HG02885 (cell line): ENCODE results near the gene MAP2K6.

Experiments used
- ATAC-seq: cut with Tn5 transposase; IDR thresholded peaks from one replicate; pipeline ENCODE4 v1.9.1; 2021; ENCODE audit warnings: mild to moderate bottlenecking; ENCODE audit not compliant: unreplicated experiment, poor library complexity

The MAP2K6 gene

DNA sequence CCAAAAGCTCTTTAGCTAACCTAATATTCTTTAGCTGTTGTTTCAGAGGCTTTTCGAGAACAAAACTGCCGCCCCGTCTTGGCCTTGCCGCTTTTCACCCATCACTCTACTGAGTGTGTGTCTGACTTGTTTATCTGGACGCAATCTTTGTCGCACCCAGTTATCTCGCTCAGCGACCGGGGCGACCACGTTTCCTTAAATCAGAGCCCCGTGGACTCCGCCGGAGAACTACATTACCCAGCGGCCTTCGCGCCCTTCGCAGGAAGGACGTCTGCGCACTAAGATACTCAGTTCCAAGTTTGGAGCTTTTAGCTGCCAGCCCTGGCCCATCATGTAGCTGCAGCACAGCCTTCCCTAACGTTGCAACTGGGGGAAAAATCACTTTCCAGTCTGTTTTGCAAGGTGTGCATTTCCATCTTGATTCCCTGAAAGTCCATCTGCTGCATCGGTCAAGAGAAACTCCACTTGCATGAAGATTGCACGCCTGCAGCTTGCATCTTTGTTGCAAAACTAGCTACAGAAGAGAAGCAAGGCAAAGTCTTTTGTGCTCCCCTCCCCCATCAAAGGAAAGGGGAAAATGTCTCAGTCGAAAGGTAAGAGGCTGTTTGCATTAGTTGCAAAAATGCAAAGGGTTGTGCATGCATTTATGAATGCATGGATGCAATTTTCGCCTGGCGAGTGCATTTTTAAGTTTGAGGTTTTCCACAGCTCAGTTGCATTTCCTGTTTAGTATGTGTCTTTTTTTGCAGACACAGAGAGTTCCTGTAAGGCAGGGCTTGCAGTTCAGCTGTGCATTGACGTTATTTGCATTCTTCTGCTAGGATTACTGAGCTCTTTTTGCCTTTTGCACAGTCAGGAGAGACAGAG lies at the start of gene MAP2K6:
MAP2K6 (plus strand) TSS at position 290 of the 867 bp plus-strand sequence; CDS start at position 578, 288 bp downstream.
- ATAC-seq = peak; percentile 95

DNA sequence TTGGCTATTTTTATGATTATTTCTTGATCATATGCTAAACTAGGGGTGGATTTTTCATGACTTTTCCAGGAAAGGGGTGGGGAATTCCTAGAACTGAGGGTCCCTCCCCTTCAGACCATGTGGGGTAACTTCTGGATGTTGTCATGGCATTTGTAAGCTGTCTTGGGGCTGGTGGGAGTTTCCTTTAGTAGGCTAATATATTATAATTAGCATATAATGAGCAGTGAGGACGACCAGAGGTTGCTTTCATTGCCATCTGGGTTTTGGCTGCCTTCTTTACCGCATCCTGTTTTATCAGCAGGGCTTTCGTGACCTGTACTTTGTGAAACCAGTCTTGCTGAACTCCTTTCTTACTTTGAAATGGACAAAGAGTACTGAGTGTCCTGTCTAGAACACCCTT lies 47.2 kb upstream of the MAP2K6 start:
- peak; percentile 93 for ATAC-seq

DNA sequence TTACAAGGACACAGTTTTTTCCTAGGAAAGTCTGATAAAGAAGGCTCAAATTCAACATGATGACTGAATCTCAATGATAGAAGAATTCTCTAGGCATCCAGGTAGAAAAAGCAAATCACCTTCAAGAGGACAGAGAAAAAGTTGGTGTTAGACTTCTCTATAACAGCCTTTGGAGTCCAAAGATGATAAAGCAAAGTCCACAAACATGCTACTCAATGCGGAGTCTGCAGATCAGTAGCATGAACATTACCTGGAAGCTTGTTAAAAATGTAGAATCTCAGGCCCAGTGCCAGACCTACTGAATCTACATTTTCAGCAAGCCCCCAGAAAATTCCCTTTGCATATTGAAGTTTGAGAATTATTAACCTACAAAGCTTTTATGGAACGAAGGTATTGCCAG lies 41.4 kb upstream of the MAP2K6 start:
- no peak for ATAC-seq

DNA sequence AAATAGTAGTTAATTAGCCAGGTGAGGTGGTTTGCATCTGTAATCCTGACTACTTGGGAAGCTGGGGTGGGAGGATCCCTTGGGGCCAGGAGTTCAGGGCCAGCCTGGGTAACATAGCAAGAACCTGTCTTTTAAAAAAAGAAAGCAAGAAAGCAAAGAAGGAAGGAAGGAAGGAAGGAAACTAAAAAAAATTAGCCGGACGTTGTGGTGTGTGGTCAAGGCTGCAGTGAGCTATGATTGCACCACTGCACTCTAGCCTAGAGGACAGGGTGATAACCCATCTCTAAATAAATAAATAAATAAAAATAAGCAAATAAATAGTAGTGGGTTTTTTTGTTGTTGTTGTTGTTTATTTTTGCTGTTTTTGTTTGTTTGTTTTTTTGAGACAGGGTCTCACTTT lies 39.3 kb upstream of the MAP2K6 start:
- peak; percentile 69 for ATAC-seq

DNA sequence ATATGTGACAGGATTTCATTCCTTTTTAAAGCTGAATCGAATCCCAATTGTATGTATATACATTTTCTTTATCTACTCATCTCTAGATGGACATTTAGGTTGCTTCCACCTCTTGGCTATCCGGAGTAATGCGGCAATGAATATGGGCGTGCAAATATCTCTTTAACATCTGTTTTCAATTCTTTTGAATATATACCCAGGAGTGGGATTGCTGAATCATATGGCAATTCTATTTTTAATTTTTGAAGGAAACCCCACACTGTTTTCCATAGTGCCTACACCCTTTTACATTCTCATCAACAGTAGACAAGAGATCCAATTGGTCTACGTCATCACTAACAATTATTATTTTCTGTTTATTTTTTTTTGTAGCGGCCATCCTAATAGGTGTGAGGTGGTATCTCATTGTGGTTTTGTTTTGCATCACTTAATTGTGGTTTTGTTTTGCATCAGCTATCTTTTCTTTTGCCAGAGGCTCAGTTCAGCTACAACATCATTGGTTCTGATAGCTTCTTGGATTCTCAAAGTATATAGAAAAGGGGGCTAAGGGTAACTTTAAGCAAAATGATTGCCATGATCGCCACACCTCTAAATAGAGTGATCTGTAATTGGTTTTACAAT lies 25.6 kb upstream of the MAP2K6 start:
- no peak for ATAC-seq

DNA sequence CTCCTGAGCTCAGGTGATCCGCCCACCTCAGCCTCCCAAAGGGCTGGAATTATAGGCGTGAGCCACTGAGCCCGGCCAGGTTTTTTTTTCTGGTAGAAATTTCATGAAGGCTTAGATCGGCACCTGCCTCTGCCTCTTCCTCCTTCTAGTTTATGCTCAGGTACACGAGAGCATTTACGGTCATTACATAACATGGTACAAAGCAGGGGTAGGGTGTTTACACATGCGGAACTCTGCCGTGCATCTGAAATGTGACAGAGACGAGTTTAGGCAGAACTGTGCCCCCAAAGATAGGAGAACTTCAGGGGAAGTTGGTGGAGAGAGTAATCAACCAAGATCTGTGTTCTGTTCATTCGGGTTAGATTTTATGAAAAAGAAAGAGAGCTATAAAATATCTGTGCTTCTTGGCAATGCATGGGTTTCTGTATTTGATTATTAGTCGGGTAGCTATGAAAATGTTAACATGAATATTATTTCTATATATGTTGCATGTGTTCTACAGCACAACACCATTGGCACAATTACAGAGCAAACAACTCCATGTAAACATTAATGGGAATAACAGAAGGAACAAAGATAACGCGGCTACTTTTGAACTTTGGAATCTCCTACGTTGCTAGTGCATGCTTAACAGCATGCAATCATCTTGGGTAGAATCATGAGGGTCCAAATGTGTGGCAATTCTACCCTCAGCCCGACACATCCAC lies 23.5 kb upstream of the MAP2K6 start:
- no peak for ATAC-seq

DNA sequence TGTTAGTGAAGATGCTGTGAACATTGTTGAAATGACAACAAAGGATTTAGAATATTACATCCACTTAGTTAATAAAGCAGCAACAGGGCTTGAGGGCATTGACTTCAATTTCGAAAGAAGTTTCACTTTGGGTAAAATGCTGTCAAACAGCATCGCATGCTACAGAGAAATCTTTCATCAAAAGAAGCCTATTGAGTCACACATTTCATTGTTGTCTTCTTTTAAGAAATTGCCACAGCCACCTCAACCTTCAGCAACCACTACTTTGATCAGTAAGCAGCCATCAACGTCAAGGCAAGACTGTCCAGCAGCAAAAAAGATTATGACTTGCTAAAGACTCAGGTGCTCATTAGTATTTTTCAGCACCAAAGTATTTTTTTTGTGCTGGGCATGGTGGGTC lies 13.2 kb upstream of the MAP2K6 start:
- ATAC-seq = no peak

DNA sequence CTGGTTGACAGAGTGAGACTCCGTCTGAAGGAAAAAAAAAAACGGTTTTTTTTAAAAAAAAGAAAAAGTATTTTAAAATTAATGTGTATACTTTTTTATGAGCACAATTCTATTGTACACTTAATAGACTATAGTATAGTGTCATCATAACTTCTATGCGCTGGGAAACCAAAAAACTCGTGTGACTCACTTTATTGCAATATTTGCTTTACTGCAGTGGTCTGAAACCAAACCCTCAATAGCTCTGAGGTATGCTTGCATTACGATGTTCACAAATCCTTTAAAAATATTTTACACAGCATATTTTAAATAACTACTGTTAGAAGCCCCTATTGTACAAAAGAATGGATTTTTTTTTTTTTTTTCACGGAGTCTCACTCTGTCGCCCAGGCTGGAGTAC lies 12.4 kb upstream of the MAP2K6 start:
- no peak for ATAC-seq

DNA sequence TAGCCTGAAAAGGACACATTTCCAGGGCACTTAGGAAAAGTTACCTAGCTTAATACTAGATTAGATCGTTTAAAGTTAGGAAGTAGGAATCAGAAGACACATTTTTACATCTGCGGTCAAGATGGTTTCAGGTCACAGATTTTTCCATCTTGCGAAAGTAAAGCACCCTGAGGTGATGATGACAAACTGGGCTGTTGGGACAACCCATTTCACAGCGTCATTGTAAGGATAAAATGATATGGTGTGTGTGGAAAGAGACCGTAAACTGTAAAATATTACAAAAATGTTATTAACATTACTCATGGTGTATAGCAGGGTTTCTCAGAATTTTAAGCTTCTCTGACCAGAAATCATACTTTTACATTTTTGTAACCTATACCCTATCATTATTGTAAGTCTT lies 10.1 kb upstream of the MAP2K6 start:
- no peak for ATAC-seq

DNA sequence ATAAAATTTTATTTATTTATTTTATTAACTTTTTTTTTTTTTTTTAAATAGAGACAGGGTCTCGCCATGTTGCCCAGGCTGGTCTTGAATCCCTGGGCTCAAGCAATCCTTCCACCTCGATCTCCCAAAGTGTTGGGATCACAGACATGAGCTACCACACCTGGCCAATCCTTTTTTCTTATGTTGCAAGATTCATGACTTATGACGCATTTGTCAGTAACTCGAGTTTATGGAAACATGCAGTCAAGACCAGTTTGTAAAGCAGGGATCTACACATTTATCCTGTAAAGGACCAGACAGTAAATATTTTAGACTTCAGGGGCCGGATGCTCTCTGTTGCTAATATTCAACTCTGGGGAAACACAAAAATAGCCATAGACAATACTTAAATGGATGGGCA lies 9.4 kb upstream of the MAP2K6 start:
- no peak for ATAC-seq

DNA sequence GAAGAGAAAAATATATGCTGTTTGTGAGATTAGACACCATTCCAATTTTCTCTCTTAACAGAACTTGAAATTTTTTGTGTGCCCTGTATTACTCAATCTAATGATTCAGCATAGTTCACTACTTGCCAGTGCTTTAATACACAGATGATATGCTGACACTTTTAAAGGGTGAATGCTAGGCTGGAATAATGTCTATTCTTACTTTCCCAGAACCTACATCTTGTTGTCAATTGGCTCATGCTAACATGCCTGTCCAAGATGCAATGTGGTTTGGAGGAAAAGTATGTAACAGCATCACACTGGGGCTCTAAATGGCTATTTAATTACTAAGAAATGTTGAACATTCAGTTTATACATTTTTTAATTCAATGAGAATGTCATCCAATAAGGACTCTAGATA lies 7.6 kb upstream of the MAP2K6 start:
- no peak for ATAC-seq

DNA sequence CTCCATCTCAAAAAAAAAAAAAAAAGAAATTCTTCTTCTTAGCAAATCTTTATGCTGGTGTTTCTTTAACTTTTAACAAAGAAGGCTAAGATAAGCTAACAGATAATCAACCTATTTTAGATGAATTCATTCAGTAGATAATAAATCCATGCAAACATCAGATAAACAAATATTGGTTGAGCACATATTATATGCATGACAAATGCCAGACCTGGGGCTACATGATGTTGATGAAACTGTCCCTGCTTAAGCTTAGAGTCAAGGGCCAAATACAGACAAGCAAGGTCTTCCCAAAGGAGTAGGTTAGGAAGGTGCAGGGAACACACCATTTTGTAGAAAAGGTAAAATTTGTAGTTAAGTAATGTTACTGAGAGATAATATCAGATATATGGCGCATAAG lies 6.7 kb upstream of the MAP2K6 start:
- no peak for ATAC-seq

DNA sequence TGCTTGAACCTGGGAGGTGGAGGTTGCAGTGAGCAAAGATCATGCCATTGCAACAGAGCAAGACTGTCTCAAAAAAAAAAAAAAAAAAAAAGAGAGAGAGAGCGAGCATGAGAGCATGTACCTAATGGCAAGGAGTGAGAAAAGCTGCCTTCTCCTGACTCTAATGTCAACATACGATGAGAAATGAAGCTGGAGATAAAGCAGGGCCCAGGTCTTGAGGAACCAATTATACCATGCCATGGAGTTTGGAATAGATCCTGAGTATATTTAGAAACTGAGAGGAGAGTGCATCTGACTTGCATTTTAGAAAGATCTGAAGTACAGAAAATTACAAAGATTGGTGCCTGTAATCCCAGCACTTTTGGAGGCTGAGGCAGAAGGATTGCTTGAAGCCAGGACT lies 3.8 kb upstream of the MAP2K6 start:
- ATAC-seq = no peak

DNA sequence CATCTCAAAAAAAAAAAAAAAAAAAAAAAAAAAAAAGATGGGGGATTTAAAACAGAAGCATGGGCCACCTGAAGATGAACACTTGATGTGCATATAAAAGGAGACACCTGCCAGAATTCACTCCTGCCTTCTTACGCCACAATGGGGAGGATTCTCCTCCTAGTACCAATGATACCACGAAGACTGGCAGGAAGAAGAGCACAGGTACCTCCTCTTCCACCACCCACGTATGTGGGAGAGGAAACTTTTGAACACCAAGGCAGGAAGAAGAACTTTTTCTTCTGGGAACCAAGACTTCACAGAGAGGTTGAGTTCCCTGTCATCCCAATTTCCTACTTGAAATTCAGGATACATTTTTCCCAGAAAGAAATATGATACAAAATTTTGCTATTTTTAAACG lies 2.7 kb upstream of the MAP2K6 start:
- no peak for ATAC-seq

DNA sequence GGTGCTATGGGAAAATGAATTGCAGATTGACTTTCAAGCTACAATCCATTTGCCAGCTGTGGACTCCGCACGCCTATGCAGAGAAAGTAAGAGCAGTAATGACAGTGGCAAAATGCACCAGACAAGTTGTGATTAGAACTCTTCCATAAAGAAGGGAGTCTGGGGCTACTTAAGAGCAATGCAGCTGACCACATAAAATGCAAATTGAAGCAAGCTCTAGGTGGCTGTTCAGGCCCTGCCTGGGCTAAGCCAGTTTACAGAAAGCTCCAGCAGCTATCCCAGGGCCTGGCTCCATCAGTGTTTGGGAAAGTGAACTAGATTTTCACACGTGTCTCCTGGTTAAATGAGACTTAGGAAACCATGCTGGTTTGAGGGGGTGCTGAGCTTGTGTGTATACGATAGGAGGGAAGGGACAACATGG lies 2.2 kb upstream of the MAP2K6 start:
- no peak for ATAC-seq

DNA sequence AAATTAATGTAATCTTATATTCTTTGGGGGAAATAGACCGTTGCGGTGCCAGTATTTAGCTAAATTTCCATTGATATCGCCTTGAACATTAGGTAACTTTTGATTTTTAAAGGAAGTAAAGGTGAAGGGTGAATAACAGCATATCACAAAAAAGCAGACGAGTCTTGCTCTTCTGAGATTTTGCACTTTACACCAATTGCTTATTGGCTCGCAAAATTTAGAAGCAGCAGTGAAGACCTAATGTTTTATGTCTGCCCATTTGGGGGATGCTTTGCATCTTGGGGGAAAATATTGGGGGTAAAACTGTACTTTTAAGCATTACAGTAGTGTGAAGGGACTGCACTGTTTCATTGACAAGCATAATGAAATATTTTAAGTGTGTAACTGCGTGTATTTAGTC lies 934 bp downstream of the MAP2K6 start:
- ATAC-seq = no peak

DNA sequence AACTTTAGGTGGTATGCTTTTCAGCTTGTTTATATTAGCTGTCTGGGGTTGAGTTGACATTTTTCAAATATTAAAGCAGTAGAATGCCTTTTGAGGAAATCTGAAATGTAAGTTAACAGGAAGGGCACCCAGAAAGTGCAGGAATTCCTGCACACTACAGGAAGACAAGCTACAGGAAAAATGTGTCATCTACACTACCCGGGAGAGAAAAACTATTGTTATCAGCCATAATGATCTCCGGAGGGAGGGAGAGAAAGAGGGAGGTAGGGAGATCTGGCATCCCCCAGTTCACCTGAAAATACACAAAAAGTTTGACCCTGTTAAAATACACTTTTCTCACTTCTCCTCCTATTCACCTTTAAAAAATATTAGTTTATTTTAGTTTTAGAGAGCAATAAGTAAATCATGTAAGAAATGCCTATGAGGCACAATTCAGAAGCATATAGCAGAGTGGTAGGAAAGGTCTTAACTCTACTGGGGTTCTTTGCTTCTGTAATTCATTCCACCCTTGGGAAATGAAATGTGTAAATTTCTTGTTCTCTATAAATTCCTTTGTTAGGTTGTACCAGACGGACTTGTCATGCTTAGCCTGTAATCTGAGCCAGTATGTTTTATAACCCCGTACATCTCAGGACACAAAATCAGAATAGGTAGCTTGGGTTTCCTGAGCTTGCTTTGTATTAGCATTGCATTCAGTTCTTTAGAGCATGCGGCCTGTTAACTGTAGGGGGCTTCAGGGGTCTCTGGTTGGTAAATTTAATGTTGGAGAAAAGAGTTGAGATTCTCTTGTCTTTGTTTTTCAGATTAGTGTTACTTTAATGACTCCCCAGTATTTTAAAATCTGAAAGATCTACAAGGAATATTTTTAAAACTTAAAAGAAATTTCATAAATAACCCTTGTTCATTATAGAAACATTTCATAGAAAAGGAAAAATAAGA lies 3.3 kb downstream of the MAP2K6 start:
- ATAC-seq = no peak

DNA sequence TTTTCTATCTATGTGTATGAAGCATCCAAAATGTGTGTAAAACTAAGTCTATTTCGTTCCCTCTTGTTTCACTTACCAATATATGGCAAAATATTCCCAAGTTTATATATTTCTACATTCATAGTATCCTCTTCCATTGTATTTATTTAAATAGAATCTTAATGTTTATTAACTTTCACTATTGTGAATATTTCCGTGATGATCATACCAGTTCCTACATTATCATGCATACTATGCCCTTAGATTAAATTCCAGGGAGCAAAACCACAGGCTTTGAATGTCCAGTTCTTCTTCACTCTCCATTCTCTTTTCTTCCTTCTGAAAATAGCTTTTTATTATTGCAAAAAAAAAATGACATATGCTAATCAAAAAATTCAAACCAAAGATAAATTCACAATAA lies 4.0 kb downstream of the MAP2K6 start:
- no peak for ATAC-seq

DNA sequence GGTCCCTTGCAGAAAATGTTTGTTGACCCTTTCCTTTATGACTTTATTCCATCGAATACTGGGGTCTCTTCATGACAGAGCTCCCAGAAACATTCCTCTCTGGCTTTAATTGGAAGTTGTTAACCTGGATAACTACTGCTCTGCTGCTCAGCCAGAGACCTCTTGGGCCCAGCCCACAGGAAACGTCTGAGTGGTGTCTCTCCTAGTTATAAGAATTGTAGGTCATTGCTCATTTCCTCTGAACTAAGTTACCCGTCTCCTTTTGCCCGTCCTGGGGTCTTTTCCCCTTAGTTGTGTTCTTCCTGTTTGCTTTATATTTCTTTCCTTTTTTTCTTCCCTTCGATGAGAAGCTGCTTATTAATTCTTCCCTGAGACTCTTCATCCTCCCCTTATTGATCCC lies 9.0 kb downstream of the MAP2K6 start:
- no peak for ATAC-seq

DNA sequence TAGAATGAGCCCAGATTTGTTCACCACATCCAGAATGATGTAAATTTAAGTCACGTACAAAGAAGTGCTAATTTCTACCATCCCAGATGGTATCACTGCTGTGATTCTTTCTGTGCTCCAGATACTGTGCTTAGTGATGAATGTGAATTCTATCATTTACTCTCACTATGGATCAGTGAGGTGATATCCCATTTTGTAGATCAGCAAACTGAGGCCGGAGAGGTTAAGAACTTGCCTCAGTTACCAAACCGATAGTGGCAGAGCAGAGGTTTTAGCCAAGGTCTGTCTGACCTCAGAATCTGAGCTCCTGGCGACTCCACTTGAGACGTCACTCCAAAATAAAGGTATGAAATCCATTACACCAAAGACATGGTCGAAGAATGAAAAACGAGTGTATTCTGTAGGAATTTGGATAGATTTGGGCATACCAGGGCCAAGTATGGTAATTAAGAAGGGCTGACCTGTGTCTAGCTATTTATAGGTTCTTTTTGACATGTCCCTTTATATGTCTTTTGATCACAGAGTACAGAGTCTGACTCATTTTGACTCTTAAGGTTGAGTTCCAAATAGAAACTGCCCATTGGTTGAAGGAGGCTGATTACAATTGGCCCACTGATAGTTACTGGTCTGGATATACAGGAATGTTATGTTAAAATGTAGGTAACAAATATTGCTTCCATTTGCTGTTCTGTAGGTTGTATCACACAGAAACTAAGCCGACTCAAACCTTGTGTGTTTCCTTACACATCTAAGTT lies 10.0 kb downstream of the MAP2K6 start:
- no peak for ATAC-seq
